SH-SY5Y (cell line): ENCODE data around the gene ZDHHC7.

ENCODE experiments used
- GATA2 ChIP-seq: IDR thresholded peaks from 2 replicates; pipeline ENCODE4 v1.6.1; 2011; ENCODE audit warnings: mild to moderate bottlenecking, low read depth, low read length
- GATA3 ChIP-seq: IDR thresholded peaks from 2 replicates; pipeline ENCODE4 v1.6.1; 2011; ENCODE audit warnings: low read depth, mild to moderate bottlenecking, low read length, moderate library complexity

GRCh38 chr16:85029981-85030401, 18.7 kb upstream of the ZDHHC7 start:
- TF ChIP-seq GATA2 (no peak), GATA3 (no peak)
